HG03457 (cell line): ENCODE results near the gene CYB5D1.
"Not testable (repeated sequence)": the region's sequence is repeated elsewhere in the genome, so short reads cannot be mapped to it uniquely, and the experiment has no call there.

ENCODE experiments used
- ATAC-seq: cut with Tn5 transposase; IDR thresholded peaks from one replicate; pipeline ENCODE4 v1.9.1; 2021; ENCODE audit warnings: moderate number of reproducible peaks; ENCODE audit not compliant: unreplicated experiment

CYB5D1 gene

DNA sequence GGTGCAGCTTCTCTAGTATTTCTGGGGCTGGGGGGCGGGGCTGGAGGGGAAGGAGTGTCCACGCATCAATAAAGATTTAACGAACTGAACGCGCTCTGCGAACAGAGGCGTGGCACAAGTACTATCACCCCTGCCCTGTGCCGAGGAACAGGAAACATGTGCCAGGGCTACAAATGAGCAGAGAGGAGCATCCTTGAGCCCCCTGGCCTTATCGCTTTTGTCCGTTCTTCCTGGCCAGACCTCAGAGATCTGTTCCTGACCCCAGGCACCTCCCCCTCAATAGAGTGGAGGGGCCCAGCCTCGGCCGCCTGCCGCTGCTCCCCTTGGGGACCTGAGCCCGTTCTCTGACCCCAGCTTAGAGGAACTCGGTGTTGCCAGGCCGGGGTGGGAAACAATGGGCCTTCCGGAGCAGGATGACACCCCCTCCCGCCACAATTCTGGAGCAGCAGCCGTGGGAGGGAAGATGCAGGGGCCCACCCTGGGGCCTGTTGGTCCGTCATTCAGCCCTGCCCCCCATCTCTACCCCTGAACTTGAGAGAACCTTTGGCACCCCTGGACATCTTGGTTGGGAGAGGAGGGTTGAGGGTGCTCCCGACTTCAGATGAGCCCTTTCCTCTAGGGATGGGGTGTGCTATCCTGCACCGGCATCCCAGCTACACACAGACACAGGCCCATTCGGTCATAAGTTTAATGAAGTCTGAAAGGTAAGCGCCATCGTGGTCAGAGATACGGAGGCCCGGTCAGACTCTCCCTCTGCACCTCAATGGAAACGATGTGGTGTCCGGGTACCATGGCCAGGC lies 1.6 kb upstream of the CYB5D1 start:
- no peak for ATAC-seq

DNA sequence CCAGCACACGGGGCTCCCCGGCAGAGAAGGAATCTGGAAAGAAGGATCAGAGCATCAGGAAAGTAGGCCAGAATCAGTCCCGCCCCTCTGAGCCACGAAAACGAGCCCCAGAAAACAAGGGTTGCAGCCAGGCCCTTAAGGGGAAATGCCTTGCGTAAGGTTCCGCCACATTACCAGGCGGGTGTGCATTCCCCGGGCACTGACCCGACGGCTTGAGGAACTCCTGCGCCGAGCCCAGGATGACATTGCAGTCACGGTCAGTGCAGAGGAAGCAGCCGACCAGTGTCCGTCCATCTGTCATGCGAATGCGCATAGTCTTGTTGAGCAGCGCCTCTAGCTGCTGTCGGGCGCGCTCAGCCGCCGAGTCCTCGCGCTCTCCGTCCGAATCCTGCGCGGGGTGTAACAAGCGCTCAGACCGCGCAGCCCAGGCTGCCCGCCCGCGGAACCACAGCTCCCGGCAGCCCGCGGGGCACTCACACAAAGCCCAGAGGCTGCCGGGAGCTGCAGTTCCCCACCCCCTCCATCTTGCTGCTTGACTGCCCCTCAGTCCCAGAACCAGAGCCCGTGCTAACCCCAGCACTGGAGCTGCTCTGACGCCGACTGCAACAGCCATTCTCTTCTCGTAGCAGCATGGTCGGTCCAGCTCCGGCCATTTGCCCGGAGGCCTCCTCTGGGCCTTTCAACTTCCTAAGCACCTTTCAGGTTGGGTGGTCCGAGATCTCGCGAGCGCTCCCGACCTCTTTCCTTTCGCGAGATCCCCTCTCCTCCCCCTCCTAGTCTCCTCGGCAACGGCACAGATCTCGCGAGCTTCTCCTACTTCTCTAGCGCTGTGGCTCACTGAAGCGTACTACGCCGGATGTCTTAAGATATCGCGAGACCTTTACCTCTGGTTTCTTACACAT lies 741 bp upstream of the CYB5D1 start, which contains the start of gene NAA38:
Gene NAA38, minus strand, starts transcription at position 749 of the 902 bp plus-strand sequence. Its CDS starts 96 bp downstream, at position 653.
- ATAC-seq, result peak; percentile 58

DNA sequence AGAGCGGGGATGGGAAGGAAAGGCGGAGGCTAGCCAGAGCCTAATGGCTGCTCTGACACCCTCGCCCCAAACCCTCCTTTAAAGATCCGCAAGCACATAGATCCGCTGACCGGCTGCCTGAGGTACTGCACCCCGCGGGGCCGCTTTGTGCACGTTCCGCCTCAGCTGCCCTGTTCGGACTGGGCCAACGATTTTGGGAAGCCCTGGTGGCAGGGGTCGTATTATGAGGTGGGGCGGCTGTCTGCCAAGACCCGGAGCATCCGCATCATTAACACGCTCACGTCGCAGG lies 663 bp downstream of the CYB5D1 start:
- no peak for ATAC-seq

DNA sequence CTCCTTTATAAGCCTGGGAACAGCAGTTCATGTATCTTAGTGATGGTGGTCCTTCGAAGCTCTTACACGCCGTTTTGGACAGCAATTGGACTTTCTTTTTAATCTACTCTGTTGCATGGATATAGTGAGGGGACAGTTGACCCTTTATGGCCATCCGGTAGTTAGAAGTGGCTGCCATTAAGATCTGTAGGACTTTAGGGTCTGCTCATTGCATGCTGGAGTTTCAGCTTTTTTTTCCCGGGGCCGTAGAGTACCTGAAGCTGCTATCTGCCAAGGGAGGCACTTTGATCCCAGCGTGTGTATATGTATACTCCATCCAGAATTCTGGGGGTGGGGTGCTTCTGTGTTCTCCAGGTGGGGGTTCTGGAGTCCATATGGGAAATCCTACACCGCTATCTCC lies 1.2 kb downstream of the CYB5D1 start:
- ATAC-seq, result no peak

GRCh38 chr17:7862692-7863437 lies 5.1 kb downstream of the CYB5D1 start:
- ATAC-seq, result no peak

DNA sequence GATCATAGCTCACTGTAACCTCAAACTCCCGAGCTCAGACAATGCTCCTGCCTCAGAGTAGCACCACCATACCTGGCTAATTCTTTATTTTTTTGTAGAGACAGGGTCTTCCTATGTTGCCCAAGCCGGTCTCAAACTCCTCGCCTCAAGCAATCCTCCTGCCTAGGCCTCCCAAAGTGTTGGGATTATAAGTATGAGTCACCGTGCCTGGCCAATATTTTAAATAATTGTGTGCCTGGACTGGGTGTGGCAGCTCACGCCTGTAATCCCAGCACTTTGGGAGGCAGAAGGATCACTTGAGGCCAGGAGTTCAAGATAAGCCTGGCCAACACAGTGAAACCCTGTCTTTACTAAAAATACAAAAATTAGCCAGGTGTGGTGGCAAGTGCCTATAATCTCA lies 6.6 kb downstream of the CYB5D1 start:
- not testable (repeated sequence) for ATAC-seq

DNA sequence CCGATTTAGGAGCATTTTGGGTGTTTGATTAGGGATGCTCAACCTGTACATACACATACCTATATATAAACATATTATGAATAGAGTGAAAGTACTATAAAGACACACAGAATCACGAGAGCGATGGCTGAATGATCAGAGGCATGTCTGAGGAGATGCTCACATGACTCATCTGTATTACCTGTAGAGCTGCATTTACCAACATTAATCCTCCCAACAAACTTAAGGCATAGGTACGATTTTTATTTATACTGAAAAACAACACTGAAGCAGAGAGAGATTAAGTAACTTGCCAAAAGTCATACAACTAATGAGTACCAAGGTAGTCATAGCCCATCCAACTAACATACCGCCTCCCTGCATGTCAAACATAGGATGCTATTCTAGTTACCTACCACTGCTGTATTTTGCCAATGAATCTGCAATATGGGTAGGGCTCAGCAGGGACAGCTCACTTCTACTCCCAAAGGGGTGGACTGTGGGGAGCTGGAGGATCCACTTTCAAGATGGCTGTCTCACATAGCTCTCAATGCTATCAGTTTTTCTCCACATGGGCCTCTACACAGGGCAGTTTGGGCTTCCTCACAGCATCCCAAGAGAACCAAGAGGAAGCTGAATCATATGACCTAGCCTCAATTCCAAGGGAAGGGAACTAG lies 7.3 kb downstream of the CYB5D1 start:
- ATAC-seq, result no peak

GRCh38 chr17:7867881-7868329 lies 10.1 kb downstream of the CYB5D1 start:
- no peak for ATAC-seq

DNA sequence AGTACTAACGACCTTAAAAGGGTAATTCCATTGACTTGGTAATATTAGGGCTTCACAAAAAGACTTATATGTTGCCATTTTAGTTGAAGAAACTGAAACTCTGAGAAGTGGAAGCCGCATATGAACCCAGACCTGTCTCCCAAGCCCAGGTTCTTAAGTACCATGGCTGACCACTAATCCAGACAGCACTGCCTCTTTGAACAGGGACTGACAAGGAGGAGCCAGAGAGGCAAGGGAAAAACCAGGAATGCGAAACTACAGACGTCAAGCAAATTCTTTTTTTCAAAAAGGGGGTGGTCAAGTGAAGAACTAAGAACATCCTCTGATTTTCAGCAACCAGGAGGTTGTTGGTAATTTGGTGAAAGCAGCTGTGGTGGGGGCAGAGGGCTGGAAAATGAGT lies 15.2 kb downstream of the CYB5D1 start:
- ATAC-seq, result no peak

DNA sequence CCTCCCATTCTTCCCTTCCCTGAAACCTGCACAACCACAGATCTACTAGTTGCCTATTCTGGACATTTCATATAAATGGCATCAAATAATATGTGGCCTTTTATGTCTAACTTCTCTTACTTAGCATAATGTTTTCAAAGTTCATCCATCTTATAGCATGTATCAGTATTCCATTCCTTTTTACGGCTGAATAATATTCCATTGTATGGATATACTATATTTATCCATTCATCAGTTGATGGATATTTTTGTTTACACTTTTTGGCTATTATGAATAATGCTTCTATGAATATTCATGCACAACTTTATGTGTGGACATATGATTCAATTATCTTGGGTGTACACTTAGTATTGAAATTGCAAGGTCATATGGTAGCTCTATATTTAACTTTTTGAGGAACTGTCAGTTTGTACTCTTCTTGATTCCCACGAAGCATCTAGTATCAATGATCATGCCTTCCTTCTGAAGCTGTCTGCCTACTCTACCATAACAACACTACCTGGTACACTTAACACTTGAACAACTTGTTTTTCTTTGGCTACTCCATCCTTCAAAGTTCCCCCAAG lies 18.1 kb downstream of the CYB5D1 start:
- ATAC-seq, result no peak

DNA sequence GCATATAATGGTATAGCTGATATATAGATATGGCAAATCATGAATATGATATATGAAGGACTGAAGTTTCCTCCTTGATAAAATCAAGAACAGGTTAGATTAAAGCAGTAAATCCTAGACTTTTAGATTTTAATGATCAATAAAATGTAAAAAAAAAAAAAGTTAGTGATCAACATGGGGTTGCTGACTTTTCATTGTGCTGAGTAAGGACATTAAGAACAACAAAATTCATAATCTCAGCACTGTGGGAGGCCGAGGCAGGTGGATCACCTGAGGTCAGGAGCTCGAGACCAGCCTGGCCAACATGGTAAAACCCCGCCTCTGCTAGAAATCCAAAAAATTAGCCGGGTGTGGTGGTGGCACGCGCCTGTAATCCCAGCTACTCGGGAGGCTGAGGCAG lies 20.4 kb downstream of the CYB5D1 start:
- ATAC-seq, result no peak

- no peak for ATAC-seq
Measured at GRCh38 chr17:7880076-7880868, 22.5 kb downstream of the CYB5D1 start.

- no peak for ATAC-seq
Measured at GRCh38 chr17:7881276-7882054, 23.7 kb downstream of the CYB5D1 start.

DNA sequence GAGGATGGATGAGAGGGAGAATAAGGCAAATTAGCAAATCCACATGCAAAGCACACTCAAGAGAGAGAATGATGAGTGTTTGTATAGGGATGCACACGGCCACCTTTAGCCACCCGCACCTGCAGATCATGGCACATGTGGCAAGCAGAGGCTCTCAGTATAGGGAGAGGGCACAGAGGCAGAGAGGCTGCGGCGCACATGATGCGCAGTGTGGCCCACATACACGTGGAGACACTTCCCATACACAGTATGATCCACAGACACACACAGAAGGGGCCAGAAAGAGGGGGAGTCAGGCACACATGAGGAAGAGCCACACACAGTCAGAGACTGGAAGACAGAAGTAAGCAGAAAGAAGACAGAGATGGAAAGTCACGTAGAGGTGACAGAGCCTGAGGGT lies 24.3 kb downstream of the CYB5D1 start:
- ATAC-seq, result no peak

GRCh38 chr17:7882629-7883028 lies 24.8 kb downstream of the CYB5D1 start:
- ATAC-seq, result no peak

- ATAC-seq, result no peak
Measured at GRCh38 chr17:7883781-7884386, 26.1 kb downstream of the CYB5D1 start.

DNA sequence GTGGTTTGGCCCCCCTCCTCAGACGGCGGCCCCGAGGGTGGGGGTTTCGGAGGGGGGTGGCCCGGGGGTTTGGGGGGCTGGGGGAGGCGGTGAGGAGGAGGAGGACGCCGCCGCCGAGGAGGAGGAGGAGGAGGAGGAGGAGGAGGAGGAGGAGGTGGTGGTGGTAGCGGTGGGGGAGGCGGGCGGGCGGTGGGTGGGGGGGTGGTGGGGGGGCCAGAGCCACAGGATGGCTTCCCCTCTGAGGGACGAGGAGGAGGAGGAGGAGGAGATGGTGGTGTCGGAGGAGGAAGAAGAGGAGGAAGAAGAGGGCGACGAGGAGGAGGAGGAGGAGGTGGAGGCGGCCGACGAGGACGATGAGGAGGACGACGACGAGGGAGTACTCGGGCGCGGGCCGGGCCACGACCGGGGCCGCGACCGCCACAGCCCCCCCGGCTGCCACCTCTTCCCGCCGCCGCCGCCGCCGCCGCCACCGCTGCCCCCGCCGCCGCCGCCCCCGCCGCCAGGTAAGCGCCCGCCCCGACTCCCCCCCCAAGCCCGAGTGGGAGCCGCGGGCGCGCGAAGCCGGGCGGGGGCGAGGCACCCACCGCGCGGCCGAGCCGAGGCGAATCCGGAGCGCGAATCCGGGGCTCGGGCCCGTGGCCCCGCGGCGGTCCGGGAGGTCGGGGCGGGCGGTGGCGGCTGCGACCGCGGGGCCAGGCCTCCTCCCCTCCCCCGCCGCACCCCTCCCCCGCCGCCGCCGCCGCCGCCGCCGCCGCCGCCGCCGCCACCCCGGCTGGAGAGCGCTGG lies 27.0 kb downstream of the CYB5D1 start:
- ATAC-seq, result no peak
